Left lung (tissue), 10 donors: ENCODE measurements around the gene RNF183. TPM values are rescaled to one million over a fixed set of nuclear protein-coding genes. Genes with fewer than 3 reads are reported as not detected.

Source experiments
- ATAC-seq: fragments of 200-7000 bp; cut with Tn5 transposase; one replicate; pipeline ENCODE4 v1.9.1; 2020; ENCODE audit warnings: moderate library complexity
- DNase-seq, 4 donors: peaks; one replicate each; pipeline ENCODE4 v3.0.0-alpha.2; 2013 to 2020
- H3K27ac ChIP-seq, 2 donors: fragments of 200-600 bp; sonication (generic) in 1 of 2; one replicate each; pipeline versions ENCODE4 v1.5.0 to v1.8.0; 2020 to 2021
- H3K27me3 ChIP-seq, 2 donors: fragments of 200-600 bp; sonication (generic) in 1 of 2; one replicate each; pipeline versions ENCODE4 v1.5.0 to v1.8.0; 2020 to 2021
- H3K36me3 ChIP-seq, 2 donors: fragments of 200-600 bp; sonication (generic) in 1 of 2; one replicate each; pipeline versions ENCODE4 v1.5.0 to v1.8.0; 2020 to 2021
- H3K4me1 ChIP-seq, 2 donors: fragments of 200-600 bp; one replicate each; pipeline ENCODE4 v1.8.0; 2021
- H3K4me3 ChIP-seq, 2 donors: fragments of 200-600 bp; sonication (generic) in 1 of 2; one replicate each; pipeline versions ENCODE4 v1.5.0 to v1.8.0; 2020 to 2021; ENCODE audit warnings: mild to moderate bottlenecking in 1 of 2
- H3K9me3 ChIP-seq, 2 donors: fragments of 200-600 bp; sonication (generic) in 1 of 2; one replicate each; pipeline versions ENCODE4 v1.5.0 to v1.8.0; 2020 to 2021
- intact Hi-C, 2 donors: fragments of 100-400 bp; cut with DNase I; formaldehyde crosslinking; loops; one replicate each; pipeline versions ENCODE4 v1.11.2 to v1.14.2; 2022
- polyA plus RNA-seq, 6 donors: library from polyadenylated mRNA; unstranded; fragments of 120-200 nt; gene quantifications; one replicate each; pipeline ENCODE4 v1.2.1, GENCODE V29; 2013; ENCODE audit not compliant: insufficient read length in 6 of 6
- total RNA-seq, 2 donors: library from RNA; stranded (reverse); fragmentation: NEBNext Ultra II Directional; extraction: Animal tissue kit (Norgen Biotek cat#: 25700); gene quantifications; one replicate each; pipeline ENCODE4 v1.2.1, GENCODE V29; 2021
- TF ChIP-seq, protein P1 (sequence below), 2 donors: fragments of 200-600 bp; sonication (generic) in 1 of 2; IDR thresholded peaks; one replicate each; pipeline versions ENCODE4 v1.5.0 to v1.8.0; 2021; ENCODE audit warnings: antibody characterized with exemption in 2 of 2
- donor health status: DM: no; HTN: yes; CAD: no.
- donor health status: DM: no; HTN: no; CAD: no.

RNF183 gene
- total and polyA plus RNA-seq, 8 donors: 0.30 to 0.73 (median 0.49) TPM; not detected in 2

DNA sequence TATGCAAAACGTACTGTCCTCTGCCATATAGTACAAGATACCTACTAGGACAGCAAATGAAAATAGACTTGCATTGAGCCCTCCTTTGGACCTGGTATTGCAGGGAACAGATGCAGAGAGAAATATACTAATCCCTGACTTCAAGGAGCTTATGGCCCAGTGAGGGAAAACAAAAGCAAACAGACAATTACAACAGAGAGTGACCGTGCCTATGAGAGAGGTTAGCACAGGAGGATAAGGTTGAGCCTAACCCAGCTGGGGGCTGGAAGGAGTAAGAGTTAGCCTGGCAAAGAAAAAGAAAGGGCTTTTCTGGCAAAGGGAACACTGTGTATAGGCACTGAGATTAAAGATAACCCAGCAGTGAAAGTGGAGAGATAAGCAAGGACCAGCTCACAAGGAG lies 33.3 kb downstream of the RNF183 start:
- H3K36me3 ChIP-seq: peaks cover 0 to 82% of the 10 kb centered on the region in 2 donors
- H3K9me3 ChIP-seq: no peaks in the 10 kb centered on the region
- peaks cover 0 to 14% of the 10 kb centered on the region in 2 donors for H3K4me1 ChIP-seq
- DNase-seq (no peak), ATAC-seq (no peak)
- no peak overlapping the region for H3K27ac ChIP-seq
- TF ChIP-seq, protein P1, sequence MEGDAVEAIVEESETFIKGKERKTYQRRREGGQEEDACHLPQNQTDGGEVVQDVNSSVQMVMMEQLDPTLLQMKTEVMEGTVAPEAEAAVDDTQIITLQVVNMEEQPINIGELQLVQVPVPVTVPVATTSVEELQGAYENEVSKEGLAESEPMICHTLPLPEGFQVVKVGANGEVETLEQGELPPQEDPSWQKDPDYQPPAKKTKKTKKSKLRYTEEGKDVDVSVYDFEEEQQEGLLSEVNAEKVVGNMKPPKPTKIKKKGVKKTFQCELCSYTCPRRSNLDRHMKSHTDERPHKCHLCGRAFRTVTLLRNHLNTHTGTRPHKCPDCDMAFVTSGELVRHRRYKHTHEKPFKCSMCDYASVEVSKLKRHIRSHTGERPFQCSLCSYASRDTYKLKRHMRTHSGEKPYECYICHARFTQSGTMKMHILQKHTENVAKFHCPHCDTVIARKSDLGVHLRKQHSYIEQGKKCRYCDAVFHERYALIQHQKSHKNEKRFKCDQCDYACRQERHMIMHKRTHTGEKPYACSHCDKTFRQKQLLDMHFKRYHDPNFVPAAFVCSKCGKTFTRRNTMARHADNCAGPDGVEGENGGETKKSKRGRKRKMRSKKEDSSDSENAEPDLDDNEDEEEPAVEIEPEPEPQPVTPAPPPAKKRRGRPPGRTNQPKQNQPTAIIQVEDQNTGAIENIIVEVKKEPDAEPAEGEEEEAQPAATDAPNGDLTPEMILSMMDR (IDR thresholded peaks at IDR 0.05): no peak
- intact Hi-C loops: no loop called here
- H3K27me3 ChIP-seq: no peaks in the 10 kb centered on the region
- no peak overlapping the region for H3K4me3 ChIP-seq

GRCh38 chr9:113269355-113269754 lies 33.8 kb downstream of the RNF183 start:
- Histone ChIP-seq H3K36me3 (peaks cover 0 to 84% of the 10 kb centered on the region in 2 donors), H3K27ac (no peak overlapping the region)

GRCh38 chr9:113267911-113268566 lies 35.1 kb downstream of the RNF183 start:
- intact Hi-C loops: no loop called here
- ATAC-seq (no peak), DNase-seq (no peak)
- H3K36me3 ChIP-seq: peaks cover 0 to 85% of the 10 kb centered on the region in 2 donors
- H3K9me3 ChIP-seq: no peaks in the 10 kb centered on the region
- H3K4me1 ChIP-seq: no peaks in the 10 kb centered on the region
- H3K4me3 ChIP-seq: no peak overlapping the region
- H3K27ac ChIP-seq: no peak overlapping the region
- TF ChIP-seq, protein P1 (IDR thresholded peaks at IDR 0.05): no peak
- no peaks in the 10 kb centered on the region for H3K27me3 ChIP-seq

More at GRCh38 chr9:113269355-113269754, 33.8 kb downstream of the RNF183 start:
- DNase-seq (no peak), ATAC-seq (no peak)
- Histone ChIP-seq H3K9me3 (no peaks in the 10 kb centered on the region), H3K27me3 (no peaks in the 10 kb centered on the region), H3K4me1 (peaks cover 0 to 10% of the 10 kb centered on the region in 2 donors), H3K4me3 (no peak overlapping the region)
- TF ChIP-seq, protein P1 (IDR thresholded peaks at IDR 0.05): no peak
- intact Hi-C loops: no loop called here

GRCh38 chr9:113266174-113266573 lies 37.0 kb downstream of the RNF183 start:
- TF ChIP-seq, protein P1 (IDR thresholded peaks at IDR 0.05): no peak
- ATAC-seq: no peak
- intact Hi-C loops: no loop called here

GRCh38 chr9:113261917-113262671 lies 41.1 kb downstream of the RNF183 start:
- TF ChIP-seq, protein P1 (IDR thresholded peaks at IDR 0.05): no peak
- DNase-seq: no peak
- no peaks in the 10 kb centered on the region for H3K27me3 ChIP-seq
- H3K4me1 ChIP-seq: no peaks in the 10 kb centered on the region
- no peak overlapping the region for H3K27ac ChIP-seq
- no peaks in the 10 kb centered on the region for H3K9me3 ChIP-seq
- intact Hi-C loops: no loop called here
- no peak overlapping the region for H3K4me3 ChIP-seq
- ATAC-seq: no peak
- H3K36me3 ChIP-seq: peaks cover 0 to 85% of the 10 kb centered on the region in 2 donors

More at GRCh38 chr9:113266174-113266573, 37.0 kb downstream of the RNF183 start:
- no peak overlapping the region for H3K27ac ChIP-seq
- no peaks in the 10 kb centered on the region for H3K27me3 ChIP-seq
- DNase-seq: no peak
- no peaks in the 10 kb centered on the region for H3K4me1 ChIP-seq
- H3K9me3 ChIP-seq: no peaks in the 10 kb centered on the region
- H3K36me3 ChIP-seq: peaks cover 0 to 85% of the 10 kb centered on the region in 2 donors
- H3K4me3 ChIP-seq: no peak overlapping the region
